ENCODE data around the gene VPS11.

DNA sequence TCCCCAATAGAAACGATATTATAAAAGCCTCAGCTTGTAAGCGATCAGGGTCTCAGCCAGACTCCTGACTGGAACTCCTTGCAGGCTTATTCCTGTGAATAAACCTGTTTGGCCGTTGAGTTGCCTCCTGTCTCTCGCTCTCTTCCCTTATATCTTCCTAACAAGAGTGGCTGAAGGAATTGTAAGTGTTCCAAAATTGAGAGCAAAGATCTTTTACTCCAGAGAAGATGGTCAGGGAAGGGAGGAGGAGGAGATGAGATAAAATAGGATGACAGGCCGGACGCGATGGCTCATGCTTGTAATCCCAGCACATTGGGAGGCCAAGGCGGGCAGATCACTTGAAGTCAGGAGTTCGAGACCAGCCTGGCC, 35.7 kb upstream of the VPS11 start:
- TF ChIP-seq POLR2A (IDR thresholded peaks at IDR 0.05) = no peak
- TF ChIP-seq, protein P1, sequence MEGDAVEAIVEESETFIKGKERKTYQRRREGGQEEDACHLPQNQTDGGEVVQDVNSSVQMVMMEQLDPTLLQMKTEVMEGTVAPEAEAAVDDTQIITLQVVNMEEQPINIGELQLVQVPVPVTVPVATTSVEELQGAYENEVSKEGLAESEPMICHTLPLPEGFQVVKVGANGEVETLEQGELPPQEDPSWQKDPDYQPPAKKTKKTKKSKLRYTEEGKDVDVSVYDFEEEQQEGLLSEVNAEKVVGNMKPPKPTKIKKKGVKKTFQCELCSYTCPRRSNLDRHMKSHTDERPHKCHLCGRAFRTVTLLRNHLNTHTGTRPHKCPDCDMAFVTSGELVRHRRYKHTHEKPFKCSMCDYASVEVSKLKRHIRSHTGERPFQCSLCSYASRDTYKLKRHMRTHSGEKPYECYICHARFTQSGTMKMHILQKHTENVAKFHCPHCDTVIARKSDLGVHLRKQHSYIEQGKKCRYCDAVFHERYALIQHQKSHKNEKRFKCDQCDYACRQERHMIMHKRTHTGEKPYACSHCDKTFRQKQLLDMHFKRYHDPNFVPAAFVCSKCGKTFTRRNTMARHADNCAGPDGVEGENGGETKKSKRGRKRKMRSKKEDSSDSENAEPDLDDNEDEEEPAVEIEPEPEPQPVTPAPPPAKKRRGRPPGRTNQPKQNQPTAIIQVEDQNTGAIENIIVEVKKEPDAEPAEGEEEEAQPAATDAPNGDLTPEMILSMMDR (IDR thresholded peaks at IDR 0.05) = no peak
